Neural progenitor cell (in vitro differentiated cells): Measurements from ENCODE around the gene WDR45B.

Source experiments
- CTCF ChIP-seq: fragments of 200-600 bp; sonication (generic); IDR thresholded peaks from 2 replicates; pipeline ENCODE4 v1.5.1; 2017; ENCODE audit warnings: antibody characterized with exemption, mild to moderate bottlenecking
- EZH2 ChIP-seq: fragments of 200-600 bp; sonication (generic); IDR thresholded peaks from 2 replicates; pipeline ENCODE4 v1.6.1; 2017; ENCODE audit warnings: antibody characterized with exemption, mild to moderate bottlenecking, moderate library complexity
- EZH2phosphoT487 ChIP-seq: fragments of 200-600 bp; sonication (generic); IDR thresholded peaks from 2 replicates; pipeline ENCODE4 v1.6.1; 2017; ENCODE audit warnings: antibody characterized with exemption

- TF ChIP-seq CTCF (no peak), EZH2 (no peak), EZH2phosphoT487 (no peak)
These were observed 39.6 kb upstream of the WDR45B start for GRCh38 chr17:82687871-82688270.
